HG03097 (cell line): ENCODE data around the gene C11orf58.

Experiments
- ATAC-seq: cut with Tn5 transposase; IDR thresholded peaks from one replicate; pipeline ENCODE4 v1.9.1; 2021; ENCODE audit not compliant: unreplicated experiment, low FRiP score

Gene C11orf58

DNA sequence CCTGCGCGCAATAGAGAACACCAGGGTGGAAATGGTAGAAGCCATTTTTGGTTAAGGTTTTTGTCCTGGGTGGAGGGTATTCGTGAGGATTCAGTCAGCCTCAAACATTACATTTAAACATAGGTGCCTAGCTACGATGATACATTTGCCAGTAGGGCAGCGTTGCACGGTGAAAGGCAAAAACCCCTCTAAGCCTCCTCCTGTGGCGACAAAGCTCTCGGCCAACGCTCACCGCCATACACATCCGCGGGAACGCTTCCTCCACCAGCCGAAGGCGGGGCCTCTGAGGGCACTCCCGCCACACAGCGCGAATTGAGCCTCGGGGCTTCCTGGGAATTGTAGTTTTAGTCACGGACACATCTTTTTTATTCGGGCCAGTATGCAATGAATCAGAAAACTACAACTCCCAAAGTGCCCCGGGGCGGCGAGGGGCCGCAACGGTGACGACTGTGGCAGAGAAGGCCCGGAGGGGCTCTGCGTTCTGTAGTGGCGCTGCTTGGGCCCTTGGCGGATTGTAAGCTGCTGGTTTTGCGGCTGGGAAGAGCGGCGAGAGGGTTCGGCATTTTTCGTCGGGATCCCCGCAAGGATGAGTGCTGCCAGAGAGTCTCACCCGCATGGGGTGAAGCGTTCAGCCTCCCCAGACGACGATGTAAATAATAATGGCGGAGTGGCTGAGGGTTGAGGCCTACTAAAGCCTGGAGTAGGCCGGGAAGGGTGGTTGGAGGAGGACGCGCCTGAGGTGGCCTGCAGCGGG is at the start of gene C11orf58:
Gene C11orf58, plus strand, starts transcription at position 455 of the 754 bp plus-strand sequence. Its CDS starts 132 bp downstream, at position 587.
- ATAC-seq = peak; percentile 99

DNA sequence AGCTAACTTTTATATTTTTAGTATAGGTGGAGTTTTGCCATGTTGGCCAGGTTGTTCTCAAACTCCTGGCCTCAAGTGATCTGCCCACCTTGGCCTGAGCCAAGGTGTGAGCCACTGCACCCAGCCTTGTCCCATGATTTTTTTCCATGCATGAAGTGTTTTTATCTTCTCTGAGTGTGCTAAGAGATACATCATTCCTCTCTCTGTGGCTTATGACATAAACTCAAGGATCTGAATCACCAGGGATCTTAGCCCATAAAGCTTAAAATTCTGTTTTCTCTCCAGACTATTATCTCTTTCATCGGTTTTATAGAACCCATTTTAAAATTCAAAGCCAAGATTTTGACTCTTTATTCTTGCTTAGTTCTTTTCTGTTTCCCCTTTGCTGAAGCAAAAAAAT is 48.4 kb upstream of the C11orf58 start:
- no peak for ATAC-seq

DNA sequence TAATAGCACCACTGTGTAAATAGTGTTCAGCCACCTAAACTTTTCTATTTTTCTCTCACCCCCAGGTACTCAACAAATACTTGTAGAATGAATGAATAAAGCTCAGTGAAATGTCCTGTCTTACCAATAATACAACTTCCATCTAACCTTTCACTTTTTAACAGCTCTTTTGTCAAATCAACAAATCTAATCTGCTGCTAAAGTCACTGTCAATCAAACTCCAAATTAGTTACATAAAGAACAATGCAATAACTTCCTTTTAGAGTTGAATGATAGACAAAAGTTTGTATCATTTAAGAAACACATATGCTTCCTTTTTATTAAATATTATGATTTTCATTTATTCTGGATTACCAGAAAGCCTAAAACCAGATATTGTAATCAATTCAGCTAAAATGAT is 34.7 kb upstream of the C11orf58 start:
- no peak for ATAC-seq

DNA sequence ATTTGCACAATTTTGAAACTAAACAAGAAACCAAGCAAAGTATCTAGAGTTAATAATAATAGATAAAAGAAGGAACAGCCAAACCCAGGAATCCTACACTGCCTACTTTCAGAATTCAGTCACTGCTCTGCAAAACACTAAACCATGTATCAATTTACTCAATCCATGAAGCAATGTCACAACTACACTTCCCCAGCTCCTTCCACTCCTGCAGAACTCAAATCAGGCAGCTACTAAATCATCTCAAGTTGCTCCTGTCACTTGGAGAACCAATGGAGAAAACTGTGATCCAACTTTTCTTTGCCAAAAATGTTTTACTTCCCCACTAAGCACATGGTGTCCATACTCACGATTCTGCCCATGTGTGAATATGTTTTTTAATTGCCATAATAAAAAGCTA is 24.9 kb upstream of the C11orf58 start:
- ATAC-seq = no peak

DNA sequence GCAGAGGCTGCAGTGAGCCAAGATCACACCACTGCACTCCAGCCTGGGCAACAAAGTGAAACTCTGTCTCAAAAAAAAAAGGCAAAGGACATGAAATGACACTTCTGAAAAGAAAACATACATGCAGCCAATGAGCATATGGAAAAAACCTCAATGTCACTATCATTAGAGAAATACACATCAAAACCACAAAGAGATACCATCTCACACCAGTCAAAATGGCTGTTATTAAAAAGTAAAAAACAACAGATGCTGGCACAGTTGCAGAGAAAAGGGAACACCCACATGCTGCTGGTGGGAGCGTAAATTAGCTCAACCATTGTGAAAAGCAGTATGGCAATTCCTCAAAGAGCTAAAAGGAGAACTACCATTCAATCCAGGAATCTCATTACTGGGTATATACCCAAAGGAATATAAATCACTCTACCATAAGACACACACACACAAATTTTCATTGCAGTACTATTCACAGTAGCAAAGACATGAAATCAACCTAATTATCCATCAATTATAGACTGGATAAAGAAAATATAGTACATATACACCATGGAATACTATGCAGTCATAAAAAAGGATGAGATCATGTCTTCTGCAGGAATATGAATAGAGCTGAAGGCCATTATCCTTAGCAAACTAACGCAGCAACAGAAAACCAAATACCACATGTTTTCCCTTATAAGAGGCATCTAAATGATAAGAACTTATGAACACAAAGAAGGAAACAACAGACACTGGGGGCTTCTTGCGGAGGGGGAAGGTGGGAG is 15.7 kb upstream of the C11orf58 start:
- ATAC-seq = no peak

DNA sequence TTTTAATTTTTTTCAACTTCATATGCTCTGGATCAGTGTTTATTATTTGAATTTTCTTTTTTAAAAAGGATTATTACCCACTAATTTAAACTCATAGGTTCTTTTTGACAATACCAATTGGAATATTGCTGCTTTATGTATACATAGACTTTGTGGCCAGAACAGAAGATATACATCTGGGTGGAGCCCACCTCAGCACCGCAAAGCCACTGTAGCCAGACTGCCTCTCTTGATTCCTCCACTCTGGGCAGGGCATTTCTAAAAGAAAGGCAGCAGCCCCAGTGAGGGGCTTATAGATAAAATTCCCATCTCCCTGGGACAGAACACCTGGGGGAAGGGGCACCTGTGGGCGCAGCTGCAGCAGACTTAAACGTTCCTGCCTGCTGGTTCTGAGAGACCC is 10.6 kb upstream of the C11orf58 start:
- ATAC-seq = no peak

DNA sequence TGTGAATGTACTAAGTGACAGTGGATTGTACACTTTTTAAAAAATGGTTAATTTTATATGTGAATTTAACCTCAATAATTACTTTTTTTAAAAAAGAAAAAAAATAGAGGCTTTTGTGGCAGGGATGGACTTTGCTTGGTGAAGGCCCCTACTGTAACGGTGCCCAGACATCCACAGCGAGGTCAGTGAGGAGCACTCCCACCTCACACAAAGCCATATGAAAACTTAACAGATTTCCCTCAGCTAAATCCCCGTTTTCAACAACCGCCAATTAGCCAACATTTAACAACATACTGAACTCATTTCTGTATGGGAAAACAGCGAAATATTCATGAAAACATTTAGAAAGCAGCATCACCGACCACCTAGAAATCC is 642 bp upstream of the C11orf58 start:
- peak; percentile 2 for ATAC-seq

DNA sequence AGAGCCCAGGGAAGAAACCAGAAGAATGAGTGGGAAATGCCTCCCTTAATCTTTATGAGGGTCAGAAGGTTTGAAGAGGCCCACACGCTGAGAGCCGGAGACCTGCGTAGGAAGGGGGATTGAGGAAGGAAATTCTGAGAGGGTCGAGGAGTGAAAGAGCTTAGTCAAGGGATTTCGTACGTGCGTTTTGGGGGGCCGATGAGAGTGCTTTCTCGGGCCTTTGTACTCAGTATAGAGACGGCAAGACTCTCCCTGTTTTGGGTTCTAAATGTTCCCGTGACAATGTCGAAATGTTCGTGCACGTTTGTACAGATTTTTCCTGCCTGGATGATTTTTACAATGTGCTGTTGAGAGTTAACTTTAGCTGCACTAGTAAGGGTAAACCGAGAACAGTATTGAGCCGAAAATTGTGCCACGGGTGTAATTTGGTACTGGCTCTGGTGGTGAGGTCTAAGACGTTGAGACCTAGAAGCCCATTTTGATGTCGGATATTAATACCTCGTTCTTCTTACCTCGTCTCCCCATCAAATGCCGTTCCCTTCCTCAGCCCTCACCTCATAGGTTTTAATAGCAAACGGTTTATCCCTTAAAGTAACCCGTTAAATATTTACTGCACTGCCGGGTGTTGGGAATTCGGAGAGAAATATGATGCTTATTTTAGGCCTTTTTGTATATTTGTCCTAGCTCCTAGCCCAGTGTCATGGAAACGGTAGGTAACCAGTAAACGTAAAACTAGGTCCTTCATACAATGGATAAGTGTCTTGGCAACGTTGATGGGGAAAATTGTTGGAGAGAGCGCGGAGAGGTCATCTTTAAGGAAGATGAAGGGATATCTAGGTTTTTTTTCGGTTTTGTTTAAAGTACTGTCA is 734 bp downstream of the C11orf58 start:
- ATAC-seq = no peak

DNA sequence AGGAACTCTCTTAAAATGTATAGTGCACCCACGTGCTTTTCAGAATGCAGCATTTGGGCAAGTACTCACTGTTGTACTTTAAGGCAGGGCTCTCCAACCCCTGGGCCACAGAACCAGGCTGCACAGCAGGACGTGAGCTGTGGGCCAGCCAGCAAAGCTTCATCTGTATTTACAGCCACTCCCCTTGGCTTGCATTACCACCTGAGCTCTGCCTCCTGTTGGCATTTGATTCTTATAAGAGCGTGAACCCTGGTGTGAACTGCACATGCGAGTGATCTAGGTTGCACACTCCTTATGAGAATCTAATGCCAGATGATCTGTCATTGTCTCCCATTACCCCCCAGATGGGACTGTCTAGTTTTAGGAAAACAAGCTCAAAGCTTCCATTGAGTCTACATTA is 3.0 kb downstream of the C11orf58 start:
- no peak for ATAC-seq

DNA sequence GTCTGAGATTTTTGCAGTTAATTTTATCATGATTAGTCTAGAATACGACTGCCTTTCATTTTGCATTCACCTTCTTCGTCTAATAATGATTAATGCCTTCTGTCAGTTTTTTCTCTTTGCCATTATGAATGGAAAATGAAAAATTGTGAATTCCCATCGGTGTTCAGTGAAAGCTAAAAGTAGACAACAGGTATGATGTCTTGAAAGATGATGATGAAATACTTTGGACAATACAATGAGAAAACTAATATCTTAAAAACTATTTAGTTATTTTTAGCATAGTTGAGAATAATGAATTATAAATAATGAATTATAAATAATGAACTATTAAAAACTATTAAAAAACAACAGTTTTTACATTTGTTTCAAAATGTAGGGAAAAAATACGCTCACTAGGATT is 5.0 kb downstream of the C11orf58 start:
- ATAC-seq = no peak

DNA sequence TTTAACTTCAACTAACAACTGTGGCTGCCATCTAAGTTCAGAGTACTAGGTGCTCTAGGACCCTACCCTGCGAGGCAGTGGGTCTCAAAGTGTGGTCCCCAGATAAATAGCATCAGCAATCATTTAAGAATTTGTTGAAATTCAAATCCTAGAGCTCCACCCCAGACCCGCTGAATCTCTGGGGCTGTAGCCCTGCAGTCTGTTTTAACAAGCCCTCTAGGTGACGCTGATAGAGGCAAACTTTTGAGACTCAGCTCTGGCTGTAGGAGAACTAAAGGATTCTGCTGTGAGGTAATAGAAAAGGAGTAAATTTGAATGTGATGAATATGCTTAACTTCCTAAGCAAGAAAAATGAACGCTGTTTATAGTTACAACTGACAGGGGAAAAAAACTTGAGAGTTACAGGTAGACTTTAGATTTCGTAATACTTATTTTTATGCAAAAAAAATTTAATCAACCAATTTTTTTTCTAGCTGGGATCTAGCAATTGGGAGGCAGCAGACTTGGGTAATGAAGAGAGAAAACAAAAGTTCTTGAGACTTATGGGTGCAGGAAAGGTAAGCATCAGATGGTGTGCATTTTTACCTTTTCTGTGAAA is 5.8 kb downstream of the C11orf58 start:
- no peak for ATAC-seq

DNA sequence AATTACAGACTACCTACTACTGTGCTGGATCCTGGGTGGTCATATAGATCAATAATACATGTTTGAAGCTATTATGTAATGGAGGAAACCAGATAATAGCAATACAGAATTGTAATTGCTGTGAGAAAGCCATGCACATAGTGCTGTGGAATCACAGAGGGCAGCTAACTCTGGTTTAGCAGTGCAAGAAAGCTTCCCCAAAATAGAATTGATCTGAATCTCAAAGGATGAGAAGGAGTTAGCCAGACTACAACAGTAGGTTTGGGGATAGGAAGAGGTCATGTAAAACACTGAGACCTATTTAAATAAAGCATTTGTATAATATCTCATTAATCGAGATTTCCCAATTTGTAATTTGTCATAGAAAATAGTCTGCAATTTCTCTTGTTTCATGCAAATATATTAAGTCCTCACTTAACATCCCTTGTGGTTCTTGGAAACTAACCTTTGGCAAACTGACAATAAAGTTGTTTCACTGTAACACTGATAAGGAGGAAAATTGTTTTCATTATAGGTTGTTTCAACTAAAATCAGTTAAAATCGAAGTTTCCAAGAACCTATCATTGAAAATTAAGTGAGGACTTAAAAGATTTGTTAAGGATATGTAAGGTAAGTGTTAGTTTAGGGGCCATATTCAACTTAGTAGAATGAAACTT is 7.6 kb downstream of the C11orf58 start:
- ATAC-seq = no peak

DNA sequence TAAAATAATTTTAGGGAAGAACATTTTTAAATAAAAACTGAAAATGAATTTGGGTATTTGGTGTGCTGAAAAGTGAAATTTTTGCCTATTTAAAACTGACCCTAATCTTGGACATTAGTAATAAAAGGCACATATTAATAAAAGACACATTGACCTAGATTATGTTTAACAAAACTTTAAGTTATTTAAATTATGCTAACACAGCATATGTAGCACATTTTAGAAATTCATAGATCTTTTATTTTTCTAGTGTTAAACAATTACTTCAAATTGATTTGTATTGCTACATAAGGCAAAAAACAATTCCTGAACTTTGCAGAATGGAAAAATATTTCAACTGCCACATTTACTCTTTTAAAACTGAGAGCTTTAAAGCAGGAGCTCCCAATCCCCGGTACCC is 10.6 kb downstream of the C11orf58 start:
- no peak for ATAC-seq

DNA sequence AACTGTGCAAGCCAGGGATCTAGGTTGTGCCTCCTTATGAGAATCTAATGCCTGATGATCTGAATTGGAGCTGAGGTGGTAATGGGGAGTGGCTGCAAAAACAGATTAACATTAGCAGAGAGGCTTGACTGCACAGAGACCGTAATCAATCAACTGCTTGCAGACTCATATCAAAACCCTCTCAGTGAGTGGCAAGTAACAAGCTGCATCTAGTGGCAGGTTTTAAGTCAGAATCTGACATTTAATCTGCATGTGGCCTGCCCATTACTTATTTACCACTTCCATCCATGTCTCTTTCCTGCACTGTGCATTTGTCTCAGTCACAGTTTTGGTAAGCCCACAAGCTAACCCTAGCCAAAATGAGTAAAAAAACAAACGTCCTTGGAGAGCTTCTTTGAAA is 11.2 kb downstream of the C11orf58 start:
- ATAC-seq = no peak

DNA sequence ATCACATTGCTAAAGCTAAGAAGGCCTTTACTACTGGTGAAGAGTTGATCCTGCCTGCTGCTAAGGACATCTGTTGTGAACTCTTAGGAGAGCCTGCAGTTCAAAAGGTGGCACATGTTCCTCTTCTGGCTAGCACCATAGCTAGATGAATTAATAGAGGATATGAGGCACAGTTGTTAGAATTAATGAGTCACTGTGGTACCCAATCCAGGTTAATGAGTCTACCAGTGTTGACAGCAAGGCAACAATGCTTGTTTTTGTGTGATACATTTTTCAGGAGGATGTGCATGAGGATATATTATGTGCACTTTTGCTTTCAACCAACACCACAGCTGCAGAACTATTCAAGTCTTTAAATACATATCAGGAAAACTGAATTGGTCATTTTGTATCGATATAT is 12.0 kb downstream of the C11orf58 start:
- ATAC-seq = peak; percentile 43

DNA sequence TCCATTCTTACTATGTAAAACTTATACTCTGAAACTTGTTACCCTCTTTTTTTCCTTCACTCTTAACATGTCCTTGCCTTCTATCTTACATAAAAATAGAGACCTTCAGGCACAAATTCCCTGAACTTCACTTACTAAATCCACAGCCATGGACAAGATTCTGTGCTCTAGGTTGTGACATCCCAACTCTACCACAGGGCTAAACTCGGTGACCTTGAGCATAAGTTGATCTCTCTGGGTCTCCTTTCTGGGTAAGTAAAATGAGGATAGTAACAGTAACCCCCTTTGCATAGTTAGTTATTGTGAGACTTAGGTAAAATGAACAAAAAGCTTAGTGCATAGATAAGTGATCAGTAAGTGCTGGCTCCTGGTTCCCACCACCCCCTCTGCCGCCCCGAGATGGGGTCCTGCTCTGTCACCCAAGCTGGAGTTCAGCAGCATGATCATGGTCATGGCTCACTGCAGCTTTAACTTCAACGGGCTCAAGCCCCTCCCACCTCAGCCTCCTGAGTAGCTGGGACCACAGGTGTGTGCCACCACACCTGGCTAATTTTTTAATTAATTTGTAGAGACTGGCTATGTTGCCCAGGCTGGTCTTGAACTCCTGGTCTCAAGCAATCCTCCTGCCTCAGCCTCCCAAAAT is 20.1 kb downstream of the C11orf58 start:
- no peak for ATAC-seq

DNA sequence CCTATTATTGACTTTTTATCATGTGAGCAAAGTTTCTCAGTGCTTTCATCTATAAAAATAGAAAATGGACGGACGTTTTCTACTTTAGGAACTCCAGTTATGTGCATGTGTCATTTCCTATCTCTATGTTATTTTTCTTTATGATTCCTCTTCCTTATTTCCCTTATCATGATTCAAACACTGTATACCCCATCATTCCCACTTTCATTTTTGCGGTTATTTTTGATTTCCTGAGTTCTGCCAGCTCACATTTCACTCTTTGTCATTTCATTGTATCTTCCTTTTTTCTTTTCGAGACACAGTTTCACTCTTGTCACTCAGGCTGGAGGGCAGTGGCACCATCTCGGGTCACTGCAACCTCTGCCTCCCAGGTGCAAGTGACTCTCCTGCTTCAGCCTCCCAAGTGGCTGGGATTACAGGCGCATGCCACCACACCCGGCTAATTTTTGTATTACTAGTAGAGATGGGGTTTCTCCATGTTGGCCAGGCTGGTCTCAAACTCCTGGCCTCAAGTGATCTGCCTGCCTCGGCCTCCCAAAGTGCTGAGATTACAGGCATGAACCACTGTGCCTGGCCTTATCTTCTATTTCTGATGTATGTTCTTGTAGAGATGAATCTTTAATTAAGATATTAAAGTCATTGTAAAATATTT is 21.5 kb downstream of the C11orf58 start:
- no peak for ATAC-seq

DNA sequence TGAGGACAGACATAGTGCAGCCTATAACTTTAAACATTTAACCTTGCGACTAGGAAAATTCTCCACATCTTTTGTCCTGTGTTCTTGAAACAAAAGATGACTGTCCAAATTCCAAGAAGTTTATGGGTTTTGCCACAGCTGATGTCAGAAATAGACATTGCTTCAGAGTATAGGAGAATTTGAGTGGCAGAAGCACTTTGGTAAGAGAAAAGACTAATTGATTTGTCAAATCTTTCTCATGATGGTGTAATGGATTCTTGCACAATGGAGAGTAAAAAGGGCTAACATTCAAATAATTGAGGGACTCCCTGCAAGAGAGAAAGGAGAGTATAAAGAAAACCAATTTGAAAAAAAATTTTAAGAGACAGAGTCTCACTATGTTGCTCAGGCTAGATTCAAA is 25.3 kb downstream of the C11orf58 start:
- no peak for ATAC-seq

DNA sequence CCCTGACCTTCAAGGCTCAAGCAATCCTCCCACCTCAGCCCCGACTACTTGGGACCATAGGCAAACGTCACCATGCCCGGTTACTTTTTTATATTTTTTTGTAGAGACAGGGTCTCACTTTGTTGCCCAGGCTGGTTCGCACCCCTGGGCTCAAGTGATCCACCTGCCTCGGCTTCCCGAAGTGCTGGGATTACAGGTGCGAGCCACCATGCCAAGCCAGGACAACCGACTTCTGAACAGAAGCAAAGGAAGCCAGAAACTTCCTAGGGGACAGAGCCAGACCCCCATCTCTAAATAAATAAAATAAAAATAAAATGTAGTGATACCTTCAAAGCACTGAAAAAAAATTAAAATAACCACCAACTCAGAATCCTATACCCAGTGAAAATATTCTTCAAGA is 26.4 kb downstream of the C11orf58 start:
- ATAC-seq = no peak
